NT2/D1 (cell line): ENCODE measurements around the gene ACYP1.

Experiments
- SUZ12 ChIP-seq: IDR thresholded peaks from 2 replicates; pipeline ENCODE4 v1.6.1; 2011; ENCODE audit not compliant: insufficient read length, insufficient read depth; ENCODE audit errors: extremely low read depth
- YY1 ChIP-seq: IDR thresholded peaks from 2 replicates; pipeline ENCODE4 v1.6.1; 2011; ENCODE audit not compliant: insufficient read length, insufficient read depth
- ZNF274 ChIP-seq: IDR thresholded peaks from 2 replicates; pipeline ENCODE4 v1.6.1; 2011; ENCODE audit warnings: mild to moderate bottlenecking, low read depth, low read length

GRCh38 chr14:75009176-75009575 lies 54.6 kb downstream of the ACYP1 start:
- no peak for TF ChIP-seq YY1
- TF ChIP-seq ZNF274: no peak
- no peak for TF ChIP-seq SUZ12
